KMS-11 (cell line): ENCODE results near the gene FADS1.
A peak's percentile ranks its signal among the peaks of the same experiment; 100 is the strongest.

ENCODE experiments used
- H2AFZ ChIP-seq: fragments of 200-600 bp; sonication (generic); 2 replicates; pipeline ENCODE4 v1.6.1; 2016; ENCODE audit warnings: antibody characterized with exemption, mixed run types, low read depth
- H3K27ac ChIP-seq: fragments of 200-600 bp; sonication (generic); 2 replicates; pipeline ENCODE4 v1.6.1; 2016; ENCODE audit warnings: mild to moderate bottlenecking, mixed run types
- H3K27me3 ChIP-seq: fragments of 200-600 bp; sonication (generic); 2 replicates; pipeline ENCODE4 v1.6.1; 2017; ENCODE audit warnings: mild to moderate bottlenecking, low read depth, mixed run types, moderate library complexity; ENCODE audit not compliant: insufficient read depth
- H3K36me3 ChIP-seq: fragments of 200-600 bp; sonication (generic); 2 replicates; pipeline ENCODE4 v1.6.1; 2017; ENCODE audit warnings: mild to moderate bottlenecking, mixed run types; ENCODE audit not compliant: insufficient read depth
- H3K4me1 ChIP-seq: fragments of 200-600 bp; sonication (generic); 2 replicates; pipeline ENCODE4 v1.6.1; 2016; ENCODE audit warnings: mild to moderate bottlenecking, low read depth, mixed run types; ENCODE audit not compliant: poor library complexity, severe bottlenecking
- H3K4me2 ChIP-seq: fragments of 200-600 bp; sonication (generic); 2 replicates; pipeline ENCODE4 v1.7.0; 2016; ENCODE audit warnings: mild to moderate bottlenecking, mixed run types
- H3K4me3 ChIP-seq: fragments of 200-600 bp; sonication (generic); IDR thresholded peaks from 2 replicates; pipeline ENCODE4 v1.6.1; 2017; ENCODE audit warnings: low read depth, low read length, mixed read lengths; ENCODE audit not compliant: insufficient read depth
- H3K79me2 ChIP-seq: fragments of 200-600 bp; sonication (generic); 2 replicates; pipeline ENCODE4 v1.6.1; 2016; ENCODE audit warnings: low read depth, mixed run types; ENCODE audit not compliant: insufficient read depth
- H3K9ac ChIP-seq: fragments of 200-600 bp; sonication (generic); 2 replicates; pipeline ENCODE4 v1.6.1; 2016; ENCODE audit warnings: mild to moderate bottlenecking, mixed run types
- H4K20me1 ChIP-seq: fragments of 200-600 bp; sonication (generic); 2 replicates; pipeline ENCODE4 v1.6.1; 2016; ENCODE audit warnings: mild to moderate bottlenecking, mixed run types; ENCODE audit not compliant: insufficient read depth
- CTCF ChIP-seq: fragments of 200-600 bp; sonication (generic); conservative IDR thresholded peaks from 2 replicates; pipeline ENCODE4 v1.6.1; 2017; ENCODE audit warnings: low read depth, mild to moderate bottlenecking, antibody characterized with exemption, low read length, moderate library complexity, mixed read lengths

Gene FADS1

DNA sequence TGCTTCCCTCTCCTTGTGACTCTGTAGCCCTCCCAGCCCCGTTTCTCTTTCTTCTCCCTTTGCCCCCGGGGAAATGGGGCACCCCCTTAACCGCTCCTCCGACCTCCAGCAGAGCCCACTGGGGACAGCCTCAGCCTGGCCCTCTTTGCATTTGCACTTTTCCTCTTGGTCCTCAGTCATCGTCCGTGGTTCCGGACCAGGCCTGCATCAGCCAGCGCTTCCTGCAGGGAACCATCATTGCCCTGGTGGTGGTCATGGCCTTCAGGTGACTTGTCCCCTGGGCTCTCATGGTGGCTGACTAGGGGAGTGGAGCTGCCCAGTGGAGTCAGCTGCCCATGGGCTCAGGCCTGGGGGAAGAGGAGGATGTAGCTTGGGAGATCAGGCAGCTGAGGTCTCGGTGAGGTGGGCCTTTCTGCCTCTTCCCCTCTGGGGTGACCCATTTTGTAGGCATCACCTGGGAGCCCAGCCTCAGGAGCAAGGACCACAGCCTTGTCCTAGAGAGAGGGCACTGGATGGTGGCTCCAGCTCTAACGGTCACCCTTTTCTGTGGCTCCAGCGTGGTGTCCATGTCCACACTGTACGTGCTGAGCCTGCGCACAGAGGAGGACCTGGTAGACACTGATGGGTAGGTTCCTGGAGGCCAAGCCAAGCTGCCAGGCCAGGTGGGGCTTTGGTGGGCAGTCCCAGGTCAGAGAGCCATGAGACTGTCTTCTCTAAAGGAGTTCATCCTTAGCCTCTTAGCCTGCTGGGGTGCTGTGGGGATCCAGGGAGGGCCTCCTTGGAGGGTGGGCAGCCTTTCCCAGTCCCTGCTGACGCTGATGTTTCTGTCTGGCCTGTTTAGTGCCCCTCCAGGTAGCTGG, 36.9 kb downstream of the FADS1 start:
- Histone ChIP-seq H4K20me1 (no peaks in the 10 kb centered on the region), H3K4me3 (no peak overlapping the region), H3K27me3 (no peaks in the 10 kb centered on the region), H3K79me2 (no peaks in the 10 kb centered on the region), H3K4me1 (peaks cover 7% of the 10 kb centered on the region), H2AFZ (no peak overlapping the region), H3K4me2 (no peak overlapping the region), H3K27ac (no peak overlapping the region), H3K36me3 (no peaks in the 10 kb centered on the region), H3K9ac (no peak overlapping the region)
- TF ChIP-seq CTCF, result no peak

DNA sequence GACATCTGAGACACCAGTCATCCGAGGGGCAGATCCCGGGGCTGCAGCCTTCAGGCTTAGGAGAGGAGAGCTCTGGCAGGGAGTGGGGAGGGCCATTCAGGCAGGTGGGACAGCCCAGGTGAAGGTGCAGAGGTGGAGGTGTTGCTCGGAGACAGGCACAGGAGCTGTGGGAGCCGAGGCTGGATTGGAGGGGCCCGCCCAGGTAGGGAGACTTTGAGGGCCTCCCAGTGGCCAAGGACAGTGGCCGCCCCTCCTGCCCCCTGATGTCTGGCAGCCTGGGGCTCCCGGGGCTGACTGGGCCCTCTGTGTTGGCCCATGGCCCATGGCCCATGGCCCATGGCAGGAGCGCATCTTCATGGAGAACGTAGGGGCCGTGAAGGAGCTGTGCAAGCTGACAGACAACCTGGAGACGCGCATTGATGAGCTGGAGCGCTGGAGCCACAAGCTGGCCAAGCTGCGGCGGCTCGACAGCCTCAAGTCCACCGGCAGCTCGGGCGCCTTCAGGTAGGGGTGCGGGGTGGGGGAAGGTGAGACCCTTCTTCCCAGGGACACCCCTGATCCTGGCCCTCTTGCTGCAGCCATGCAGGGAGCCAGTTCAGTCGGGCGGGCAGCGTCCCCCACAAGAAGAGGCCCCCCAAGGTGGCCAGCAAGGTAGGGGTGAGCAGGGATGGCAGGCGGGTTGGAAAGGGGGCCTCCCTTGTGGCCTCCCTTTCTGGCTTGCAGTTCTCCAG, 37.7 kb downstream of the FADS1 start:
- no peak for TF ChIP-seq CTCF
- no peak overlapping the region for H3K4me2 ChIP-seq

DNA sequence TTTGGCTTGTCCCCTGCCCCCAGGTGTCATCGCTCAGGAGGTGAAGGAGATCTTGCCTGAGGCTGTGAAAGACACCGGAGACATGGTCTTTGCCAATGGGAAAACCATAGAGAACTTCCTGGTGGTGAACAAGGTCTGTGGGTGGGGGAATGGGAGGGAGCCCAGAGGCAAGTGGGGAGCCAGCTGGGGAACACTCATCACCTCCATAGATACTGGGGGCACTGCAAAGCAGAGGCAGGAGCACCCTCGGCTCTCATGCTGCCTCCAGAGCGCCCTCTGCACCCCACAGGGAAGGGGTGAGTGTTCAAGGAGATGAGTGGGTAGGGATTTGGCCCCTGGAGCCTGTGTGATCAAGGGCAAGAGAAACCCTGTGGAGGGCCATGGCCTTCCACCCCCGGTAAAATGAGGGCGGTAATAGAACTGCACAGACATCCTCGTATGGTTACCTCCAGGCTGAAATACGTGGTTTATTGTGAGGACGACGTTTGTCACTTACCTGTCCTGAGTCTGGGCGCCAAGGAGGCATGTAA, 38.4 kb downstream of the FADS1 start:
- H3K4me1 ChIP-seq, result peaks cover 7% of the 10 kb centered on the region
- no peaks in the 10 kb centered on the region for H3K79me2 ChIP-seq
- no peak for TF ChIP-seq CTCF
- no peak overlapping the region for H3K4me3 ChIP-seq
- no peaks in the 10 kb centered on the region for H3K27me3 ChIP-seq
- no peak overlapping the region for H3K27ac ChIP-seq
- no peak overlapping the region for H3K9ac ChIP-seq
- H3K36me3 ChIP-seq, result no peaks in the 10 kb centered on the region
- H2AFZ ChIP-seq, result no peak overlapping the region
- H4K20me1 ChIP-seq, result no peaks in the 10 kb centered on the region
- no peak overlapping the region for H3K4me2 ChIP-seq

More for the DNA sequence above, 37.7 kb downstream of the FADS1 start:
- Histone ChIP-seq H3K27ac (no peak overlapping the region), H3K4me3 (no peak overlapping the region), H3K4me1 (peaks cover 7% of the 10 kb centered on the region), H3K79me2 (no peaks in the 10 kb centered on the region), H2AFZ (no peak overlapping the region), H4K20me1 (no peaks in the 10 kb centered on the region), H3K36me3 (no peaks in the 10 kb centered on the region), H3K27me3 (no peaks in the 10 kb centered on the region), H3K9ac (no peak overlapping the region)

DNA sequence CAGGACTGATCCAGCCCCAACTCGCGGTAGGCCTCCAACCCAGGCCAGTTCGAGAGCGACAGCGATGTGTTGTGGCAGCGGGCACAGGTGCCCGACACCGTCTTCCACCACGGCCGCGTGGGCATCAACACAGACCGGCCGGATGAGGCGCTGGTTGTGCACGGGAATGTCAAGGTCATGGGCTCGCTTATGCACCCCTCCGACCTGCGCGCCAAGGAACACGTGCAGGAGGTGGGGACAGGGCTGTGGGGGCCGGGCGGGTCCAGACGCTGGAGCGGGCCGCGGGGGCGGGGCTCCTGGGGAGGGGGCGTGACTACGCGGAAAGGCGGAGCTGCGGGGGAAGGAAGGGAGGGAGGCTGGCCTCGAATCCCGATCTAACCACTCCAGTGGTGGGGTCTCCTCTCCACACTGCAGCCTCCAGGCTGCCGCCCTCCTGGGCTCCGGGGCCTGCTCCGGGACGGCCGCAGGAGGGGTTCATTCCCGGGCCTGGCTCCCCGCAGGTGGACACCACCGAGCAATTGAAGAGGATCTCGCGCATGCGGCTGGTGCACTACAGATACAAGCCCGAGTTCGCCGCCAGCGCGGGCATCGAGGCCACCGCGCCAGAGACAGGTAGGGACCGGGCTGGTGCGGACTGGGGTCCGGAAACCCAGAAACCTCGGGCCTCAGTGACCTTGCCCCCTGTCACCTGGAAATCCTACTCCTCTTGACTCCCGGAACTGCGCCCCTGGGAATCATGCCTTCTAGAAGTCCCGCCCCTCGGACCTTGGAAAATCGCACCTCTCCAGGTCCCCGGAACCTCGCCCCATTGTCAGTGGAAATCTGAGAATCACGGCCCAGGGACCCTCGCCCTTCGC, 39.3 kb downstream of the FADS1 start:
- no peaks in the 10 kb centered on the region for H3K79me2 ChIP-seq
- H3K4me3 ChIP-seq, result no peak overlapping the region
- no peak overlapping the region for H3K27ac ChIP-seq
- peak overlapping the region; percentile 45 for H3K4me2 ChIP-seq
- peak overlapping the region; percentile 73 for H2AFZ ChIP-seq
- H3K9ac ChIP-seq, result no peak overlapping the region
- no peaks in the 10 kb centered on the region for H3K36me3 ChIP-seq
- no peaks in the 10 kb centered on the region for H4K20me1 ChIP-seq
- H3K4me1 ChIP-seq, result peaks cover 7% of the 10 kb centered on the region
- no peak for TF ChIP-seq CTCF
- no peaks in the 10 kb centered on the region for H3K27me3 ChIP-seq
